GM03348 (cell line): ENCODE results near the gene ARHGEF5.
"Not testable (repeated sequence)": the region's sequence is repeated elsewhere in the genome, so short reads cannot be mapped to it uniquely, and the experiment has no call there.

ENCODE experiments used
- DNase-seq: peaks from one replicate; pipeline ENCODE4 v3.0.0; 2012; ENCODE audit warnings: low spot score

The ARHGEF5 gene

GRCh38 chr7:144355176-144355822 is at the start of gene ARHGEF5:
Gene ARHGEF5, plus strand, starts transcription at chr7:144355402. Its CDS starts 7,268 bp downstream, at chr7:144362670.
- not testable (repeated sequence) for DNase-seq

GRCh38 chr7:144309702-144310101 is 45.5 kb upstream of the ARHGEF5 start:
- not testable (repeated sequence) for DNase-seq

- DNase-seq = not testable (repeated sequence)
Observed at GRCh38 chr7:144311218-144311617, 44.0 kb upstream of the ARHGEF5 start.

GRCh38 chr7:144311872-144312469 is 43.2 kb upstream of the ARHGEF5 start, which contains the start of gene OR2A1:
Gene OR2A1, plus strand, starts transcription at chr7:144312419. Its CDS starts 5,706 bp downstream, at chr7:144318125.
- DNase-seq = not testable (repeated sequence)

- not testable (repeated sequence) for DNase-seq
Observed at GRCh38 chr7:144317537-144317936, 37.7 kb upstream of the ARHGEF5 start.

- not testable (repeated sequence) for DNase-seq
Observed at GRCh38 chr7:144319547-144319946, 35.7 kb upstream of the ARHGEF5 start.

GRCh38 chr7:144321677-144322206 is 33.5 kb upstream of the ARHGEF5 start:
- DNase-seq = not testable (repeated sequence)

- not testable (repeated sequence) for DNase-seq
Observed at GRCh38 chr7:144323359-144323758, 31.8 kb upstream of the ARHGEF5 start.

GRCh38 chr7:144325868-144326267 is 29.3 kb upstream of the ARHGEF5 start:
- not testable (repeated sequence) for DNase-seq

- DNase-seq = not testable (repeated sequence)
Observed at GRCh38 chr7:144330044-144330443, 25.2 kb upstream of the ARHGEF5 start.

GRCh38 chr7:144331221-144331995 is 23.8 kb upstream of the ARHGEF5 start:
- not testable (repeated sequence) for DNase-seq

- not testable (repeated sequence) for DNase-seq
Observed at GRCh38 chr7:144331996-144332288, 23.3 kb upstream of the ARHGEF5 start.

- not testable (repeated sequence) for DNase-seq
Observed at GRCh38 chr7:144348625-144349024, 6.6 kb upstream of the ARHGEF5 start.

GRCh38 chr7:144351667-144352066 is 3.5 kb upstream of the ARHGEF5 start:
- DNase-seq = not testable (repeated sequence)

GRCh38 chr7:144356185-144356584 is 983 bp downstream of the ARHGEF5 start:
- not testable (repeated sequence) for DNase-seq

GRCh38 chr7:144356860-144357259 is 1.7 kb downstream of the ARHGEF5 start:
- DNase-seq = not testable (repeated sequence)

GRCh38 chr7:144362061-144362460 is 6.9 kb downstream of the ARHGEF5 start:
- not testable (repeated sequence) for DNase-seq

- DNase-seq = not testable (repeated sequence)
Observed at GRCh38 chr7:144365523-144365922, 10.3 kb downstream of the ARHGEF5 start.

GRCh38 chr7:144367250-144367649 is 12.0 kb downstream of the ARHGEF5 start:
- not testable (repeated sequence) for DNase-seq

- not testable (repeated sequence) for DNase-seq
Observed at GRCh38 chr7:144369221-144369620, 14.0 kb downstream of the ARHGEF5 start.

- no peak for DNase-seq
Observed at GRCh38 chr7:144378651-144379050, 23.4 kb downstream of the ARHGEF5 start.

GRCh38 chr7:144379776-144380384 is 24.7 kb downstream of the ARHGEF5 start:
- no peak for DNase-seq
